GM12892 (cell line): Measurements from ENCODE around the gene RPL13A.
"Not testable (repeated sequence)": the region's sequence is repeated elsewhere in the genome, so short reads cannot be mapped to it uniquely, and the experiment has no call there.

Source experiments
- DNase-seq: peaks from one replicate; pipeline ENCODE4 v3.0.0; 2011; ENCODE audit not compliant: insufficient read length
- FAIRE-seq: peaks from 2 replicates; lab custom pipeline; 2011; peaks lifted over from hg19 to GRCh38; lab: Jason Lieb, UNC
- POLR2A ChIP-seq: IDR thresholded peaks from 2 replicates; pipeline ENCODE4 v1.6.1; 2011; ENCODE audit warnings: low read depth, low read length, control low read depth
- POLR2AphosphoS5 ChIP-seq: IDR thresholded peaks from 2 replicates; pipeline ENCODE4 v1.6.1; 2011; ENCODE audit warnings: low read depth, low read length, control low read depth
- TAF1 ChIP-seq: IDR thresholded peaks from 2 replicates; pipeline ENCODE4 v1.6.1; 2011; ENCODE audit warnings: low read depth, mild to moderate bottlenecking, control low read depth, low read length, borderline replicate concordance

The RPL13A gene

GRCh38 chr19:49461656-49462055, 25.8 kb upstream of the RPL13A start:
- FAIRE-seq = no peak
- TF ChIP-seq TAF1 (no peak), POLR2A (no peak), POLR2AphosphoS5 (no peak)
- no peak for DNase-seq

GRCh38 chr19:49462492-49462891, 24.9 kb upstream of the RPL13A start:
- TF ChIP-seq POLR2A = no peak
- no peak for TF ChIP-seq TAF1
- TF ChIP-seq POLR2AphosphoS5 = no peak
- FAIRE-seq = no peak
- DNase-seq = no peak

- TF ChIP-seq POLR2AphosphoS5 = no peak
- TF ChIP-seq POLR2A = no peak
- TF ChIP-seq TAF1 = no peak
- FAIRE-seq (no peak), DNase-seq (no peak)
Observed at GRCh38 chr19:49463960-49464740, 23.3 kb upstream of the RPL13A start.

- DNase-seq = no peak
- FAIRE-seq = no peak
- TF ChIP-seq TAF1 = no peak
- TF ChIP-seq POLR2AphosphoS5 = no peak
- no peak for TF ChIP-seq POLR2A
Observed at GRCh38 chr19:49465371-49465770, 22.0 kb upstream of the RPL13A start.

GRCh38 chr19:49468199-49468598, 19.2 kb upstream of the RPL13A start:
- TF ChIP-seq POLR2AphosphoS5 (no peak), POLR2A (no peak), TAF1 (no peak)
- no peak for DNase-seq
- no peak for FAIRE-seq

- FAIRE-seq (peak; percentile 82), DNase-seq (peak; percentile 71)
- TF ChIP-seq POLR2A (no peak), TAF1 (no peak), POLR2AphosphoS5 (no peak)
Observed at GRCh38 chr19:49468746-49469447, 18.5 kb upstream of the RPL13A start.

- FAIRE-seq = peak; percentile 94
- TF ChIP-seq POLR2A (0 out of 2 replicates have a peak, but pooled peaks have one; percentile 24), POLR2AphosphoS5 (no peak)
- peak; percentile 74 for DNase-seq
Observed at GRCh38 chr19:49469828-49470614, 17.4 kb upstream of the RPL13A start.

GRCh38 chr19:49470615-49470978, 16.8 kb upstream of the RPL13A start:
- DNase-seq (no peak), FAIRE-seq (no peak)
- TF ChIP-seq POLR2AphosphoS5 = no peak
- no peak for TF ChIP-seq TAF1
- no peak for TF ChIP-seq POLR2A

- DNase-seq (no peak), FAIRE-seq (no peak)
- no peak for TF ChIP-seq POLR2A
- TF ChIP-seq POLR2AphosphoS5 = no peak
- no peak for TF ChIP-seq TAF1
Observed at GRCh38 chr19:49472936-49473335, 14.5 kb upstream of the RPL13A start.

- FAIRE-seq, DNase-seq: not testable (repeated sequence)
Observed at GRCh38 chr19:49473501-49473867, 13.9 kb upstream of the RPL13A start.

- no peak for TF ChIP-seq POLR2AphosphoS5
- no peak for TF ChIP-seq TAF1
- TF ChIP-seq POLR2A = no peak
- peak; percentile 99 for DNase-seq
- peak; percentile 89 for FAIRE-seq
Observed at GRCh38 chr19:49473868-49474541, 13.4 kb upstream of the RPL13A start, which contains the start of gene FLT3LG. TSS of gene FLT3LG (plus strand) at chr19:49474215. CDS start at chr19:49474640, 425 bp downstream.
